Gastroesophageal sphincter (tissue), 3 donors: ENCODE measurements around the gene BSPRY.

Experiments
- POLR2A ChIP-seq, 2 donors: fragments of 450-650 bp; IDR thresholded peaks; one replicate each; pipeline ENCODE4 v1.6.1; 2017; ENCODE audit warnings: antibody characterized with exemption in 2 of 2, mild to moderate bottlenecking in 2 of 2, moderate library complexity in 1 of 2
- POLR2AphosphoS5 ChIP-seq: sonication (generic); formaldehyde crosslinking; IDR thresholded peaks from one replicate; pipeline ENCODE4 v1.6.1; 2017; ENCODE audit warnings: antibody characterized with exemption
- TF ChIP-seq, protein P1 (sequence below), 4 experiments: fragments of 200-600 bp in 2 of 4; fragments of 450-650 bp in 2 of 4; sonication (generic) in 1 of 4; IDR thresholded peaks; one replicate each; pipeline ENCODE4 v1.5.1; 2017 to 2019; ENCODE audit warnings: antibody characterized with exemption in 4 of 4, mild to moderate bottlenecking in 2 of 4, moderate library complexity in 2 of 4

DNA sequence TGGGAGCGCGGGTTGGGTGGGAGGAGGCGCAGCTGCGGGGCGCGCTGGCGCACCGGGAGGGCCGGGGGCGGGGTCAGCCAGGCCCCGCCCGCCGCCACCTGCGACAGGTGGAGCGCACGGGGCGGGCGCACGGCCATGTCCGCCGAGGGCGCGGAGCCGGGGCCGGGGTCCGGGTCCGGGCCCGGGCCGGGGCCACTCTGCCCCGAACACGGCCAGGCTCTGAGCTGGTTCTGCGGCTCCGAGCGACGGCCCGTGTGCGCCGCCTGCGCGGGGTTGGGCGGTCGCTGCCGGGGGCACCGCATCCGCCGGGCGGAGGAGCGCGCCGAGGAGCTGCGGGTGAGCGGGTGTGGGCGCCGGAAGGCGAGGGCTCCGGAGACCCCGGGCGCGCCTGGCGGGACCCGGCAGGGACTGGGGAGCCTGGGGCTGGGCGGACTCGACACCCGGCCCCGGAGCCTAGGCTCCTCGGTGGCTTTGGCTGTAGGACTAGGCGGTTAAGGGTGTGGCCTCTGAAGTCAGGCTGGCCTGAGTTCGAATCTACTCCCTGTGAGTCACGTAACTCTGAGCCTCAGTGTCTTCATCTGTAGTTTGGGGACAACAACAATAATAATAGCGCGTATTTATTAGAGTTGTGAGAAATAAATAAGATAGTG is at the start of gene BSPRY:
- TF ChIP-seq, protein P1, sequence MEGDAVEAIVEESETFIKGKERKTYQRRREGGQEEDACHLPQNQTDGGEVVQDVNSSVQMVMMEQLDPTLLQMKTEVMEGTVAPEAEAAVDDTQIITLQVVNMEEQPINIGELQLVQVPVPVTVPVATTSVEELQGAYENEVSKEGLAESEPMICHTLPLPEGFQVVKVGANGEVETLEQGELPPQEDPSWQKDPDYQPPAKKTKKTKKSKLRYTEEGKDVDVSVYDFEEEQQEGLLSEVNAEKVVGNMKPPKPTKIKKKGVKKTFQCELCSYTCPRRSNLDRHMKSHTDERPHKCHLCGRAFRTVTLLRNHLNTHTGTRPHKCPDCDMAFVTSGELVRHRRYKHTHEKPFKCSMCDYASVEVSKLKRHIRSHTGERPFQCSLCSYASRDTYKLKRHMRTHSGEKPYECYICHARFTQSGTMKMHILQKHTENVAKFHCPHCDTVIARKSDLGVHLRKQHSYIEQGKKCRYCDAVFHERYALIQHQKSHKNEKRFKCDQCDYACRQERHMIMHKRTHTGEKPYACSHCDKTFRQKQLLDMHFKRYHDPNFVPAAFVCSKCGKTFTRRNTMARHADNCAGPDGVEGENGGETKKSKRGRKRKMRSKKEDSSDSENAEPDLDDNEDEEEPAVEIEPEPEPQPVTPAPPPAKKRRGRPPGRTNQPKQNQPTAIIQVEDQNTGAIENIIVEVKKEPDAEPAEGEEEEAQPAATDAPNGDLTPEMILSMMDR (IDR thresholded peaks at IDR 0.05) = no peak
- no peak for TF ChIP-seq POLR2A (IDR thresholded peaks at IDR 0.05)
- TF ChIP-seq POLR2AphosphoS5 = no peak
